Right hindlimb (tissue), 1 donor: ENCODE measurements around the gene PPP1R37.

Experiments
- DNase-seq: peaks from one replicate; pipeline ENCODE4 v3.0.0-alpha.2; 2018

PPP1R37 gene

GRCh38 chr19:45156011-45156630 is 63.1 kb downstream of the PPP1R37 start:
- no peak for DNase-seq

GRCh38 chr19:45156751-45157150 is 63.8 kb downstream of the PPP1R37 start:
- DNase-seq: no peak

GRCh38 chr19:45158503-45159209 is 65.7 kb downstream of the PPP1R37 start:
- no peak for DNase-seq

- DNase-seq: no peak
Measured at GRCh38 chr19:45159210-45159970, 66.4 kb downstream of the PPP1R37 start.

- DNase-seq: no peak
Measured at GRCh38 chr19:45159971-45160324, 67.0 kb downstream of the PPP1R37 start.

- no peak for DNase-seq
Measured at GRCh38 chr19:45160870-45161737, 68.1 kb downstream of the PPP1R37 start, which contains the start of gene NKPD1. Gene NKPD1, minus strand, starts transcription at chr19:45160982. Its CDS starts 832 bp downstream, at chr19:45160150.

- no peak for DNase-seq
Measured at GRCh38 chr19:45161738-45162607, 69.0 kb downstream of the PPP1R37 start.

GRCh38 chr19:45162608-45163143 is 69.7 kb downstream of the PPP1R37 start:
- DNase-seq: no peak

- no peak for DNase-seq
Measured at GRCh38 chr19:45163156-45163555, 70.2 kb downstream of the PPP1R37 start.

GRCh38 chr19:45163751-45164460 is 70.9 kb downstream of the PPP1R37 start:
- DNase-seq: no peak

GRCh38 chr19:45164577-45165335 is 71.8 kb downstream of the PPP1R37 start:
- peak; percentile 52 for DNase-seq

GRCh38 chr19:45166723-45167252 is 73.8 kb downstream of the PPP1R37 start:
- DNase-seq: peak; percentile 25

- DNase-seq: peak; percentile 12
Measured at GRCh38 chr19:45168767-45169351, 75.9 kb downstream of the PPP1R37 start.

GRCh38 chr19:45169602-45170001 is 76.6 kb downstream of the PPP1R37 start:
- DNase-seq: peak; percentile 1

GRCh38 chr19:45170146-45171106 is 77.4 kb downstream of the PPP1R37 start:
- peak; percentile 9 for DNase-seq

- DNase-seq: peak; percentile 16
Measured at GRCh38 chr19:45171211-45171623, 78.2 kb downstream of the PPP1R37 start.

GRCh38 chr19:45172173-45172572 is 79.2 kb downstream of the PPP1R37 start:
- peak; percentile 15 for DNase-seq

- peak; percentile 15 for DNase-seq
Measured at GRCh38 chr19:45172611-45173208, 79.7 kb downstream of the PPP1R37 start.
